IMR-90 (cell line): ENCODE data around the gene ACYP1. TPM values are rescaled to one million over a fixed set of nuclear protein-coding genes. Genes with fewer than 3 reads are reported as not detected.

Experiments used
- ATAC-seq: fragments of 200-7000 bp; cut with Tn5 transposase; 2 replicates; pipeline ENCODE4 v1.9.1; 2020; ENCODE audit warnings: low read depth, mild to moderate bottlenecking, moderate library complexity
- BruUV-seq: library from RNA; stranded (reverse); fragments of 400-500 nt; replicated peaks from 2 replicates; lab custom pipeline; 2021; lab: Mats Ljungman, UMichigan
- CTCF ChIA-PET: fragments of 300-600 bp; formaldehyde crosslinking; extraction: SDS; loops from one replicate; lab custom pipeline; 2021; ENCODE audit warnings: antibody characterized with exemption; lab: Yijun Ruan, JAX
- POLR2A ChIA-PET: fragments of 300-600 bp; sonication (Branson Sonifier 250); formaldehyde crosslinking; loops from one replicate; lab custom pipeline; 2022; ENCODE audit warnings: antibody characterized with exemption; ENCODE audit not compliant: unreplicated experiment; lab: Charles Lee
- DNase-seq: peaks from one replicate; pipeline ENCODE4 v3.0.0; 2013
- H2AFZ ChIP-seq: replicated peaks from 2 replicates; pipeline ENCODE3; 2013; ENCODE audit warnings: low read length, mild to moderate bottlenecking; ENCODE audit not compliant: poor library complexity
- H2AK5ac ChIP-seq: 2 replicates; pipeline ENCODE4 v1.6.1; 2013; ENCODE audit warnings: low read depth, low read length, inconsistent platforms
- H2AK9ac ChIP-seq: replicated peaks from 2 replicates; pipeline ENCODE3; 2013; ENCODE audit warnings: mild to moderate bottlenecking, low read depth, low read length, moderate library complexity; ENCODE audit not compliant: poor library complexity
- H2BK120ac ChIP-seq: 2 replicates; pipeline ENCODE4 v1.6.1; 2013; ENCODE audit warnings: low read depth, low read length, inconsistent platforms
- H2BK15ac ChIP-seq: 3 replicates; pipeline ENCODE4 v1.6.1; 2013; ENCODE audit warnings: low read depth, low read length, inconsistent platforms
- H2BK20ac ChIP-seq: 2 replicates; pipeline ENCODE4 v1.6.1; 2013; ENCODE audit warnings: low read depth, mild to moderate bottlenecking, inconsistent platforms, low read length, moderate library complexity
- H2BK5ac ChIP-seq: 2 replicates; pipeline ENCODE4 v1.6.1; 2013; ENCODE audit warnings: mild to moderate bottlenecking, low read depth, low read length, inconsistent platforms; ENCODE audit not compliant: poor library complexity, severe bottlenecking
- H3K14ac ChIP-seq: replicated peaks from 2 replicates; pipeline ENCODE4 v1.6.1; 2013; ENCODE audit warnings: low read depth, low read length, inconsistent platforms
- H3K18ac ChIP-seq: 2 replicates; pipeline ENCODE4 v1.6.1; 2013; ENCODE audit warnings: low read depth, low read length, control low read depth
- H3K23ac ChIP-seq: 2 replicates; pipeline ENCODE4 v1.6.1; 2013; ENCODE audit warnings: low read depth, low read length, inconsistent platforms
- H3K27ac ChIP-seq: 2 replicates; pipeline ENCODE4 v1.5.1; 2013; ENCODE audit warnings: mild to moderate bottlenecking, control low read depth, low read length; ENCODE audit not compliant: insufficient read depth
- H3K27me3 ChIP-seq: 2 replicates; pipeline ENCODE4 v1.6.1; 2013; ENCODE audit warnings: low read length; ENCODE audit not compliant: control insufficient read depth, insufficient read depth
- H3K36me3 ChIP-seq: 2 replicates; pipeline ENCODE4 v1.6.1; 2013; ENCODE audit warnings: low read length, mixed read lengths; ENCODE audit not compliant: control insufficient read depth, insufficient read depth
- H3K4ac ChIP-seq: 2 replicates; pipeline ENCODE4 v1.6.1; 2013; ENCODE audit warnings: low read depth, low read length, inconsistent platforms
- H3K4me1 ChIP-seq: 2 replicates; pipeline ENCODE4 v1.6.1; 2013; ENCODE audit warnings: low read length, mixed read lengths; ENCODE audit not compliant: control insufficient read depth, insufficient read depth
- H3K4me2 ChIP-seq: 2 replicates; pipeline ENCODE4 v1.6.1; 2013; ENCODE audit warnings: low read depth, mild to moderate bottlenecking, control low read depth, low read length, moderate library complexity
- H3K4me3 ChIP-seq: 2 replicates; pipeline ENCODE4 v1.5.1; 2013; ENCODE audit warnings: low read depth, mild to moderate bottlenecking, control low read depth, low read length, moderate library complexity; ENCODE audit not compliant: insufficient read depth
- H3K56ac ChIP-seq: 2 replicates; pipeline ENCODE4 v1.6.1; 2013; ENCODE audit warnings: low read length, inconsistent platforms; ENCODE audit not compliant: insufficient read depth; ENCODE audit errors: extremely low read depth
- H3K79me1 ChIP-seq, 2 experiments: 2 replicates each; pipeline ENCODE4 v1.6.1; 2013; ENCODE audit warnings: low read length in 2 of 2, inconsistent platforms in 1 of 2, low read depth in 1 of 2
- H3K9ac ChIP-seq: 2 replicates; pipeline ENCODE4 v1.6.1; 2013; ENCODE audit warnings: low read depth, low read length, control low read depth
- H3K9me1 ChIP-seq: 2 replicates; pipeline ENCODE4 v1.6.1; 2013; ENCODE audit warnings: low read length, inconsistent platforms; ENCODE audit not compliant: insufficient read depth
- H3K9me3 ChIP-seq: 2 replicates; pipeline ENCODE4 v1.6.1; 2013; ENCODE audit warnings: low read length; ENCODE audit not compliant: control insufficient read depth, insufficient read depth
- H4K20me1 ChIP-seq: 2 replicates; pipeline ENCODE4 v1.6.1; 2013; ENCODE audit warnings: low read length, inconsistent platforms; ENCODE audit not compliant: insufficient read depth
- H4K5ac ChIP-seq: 2 replicates; pipeline ENCODE4 v1.6.1; 2013; ENCODE audit warnings: mild to moderate bottlenecking, low read depth, low read length, control low read depth
- H4K8ac ChIP-seq, 2 experiments: 2 replicates each; pipeline ENCODE4 v1.6.1; 2013; ENCODE audit warnings: low read depth in 2 of 2, low read length in 2 of 2, control low read depth in 1 of 2, inconsistent platforms in 1 of 2
- H4K91ac ChIP-seq: 2 replicates; pipeline ENCODE4 v1.6.1; 2013; ENCODE audit warnings: low read depth, low read length, inconsistent platforms; ENCODE audit not compliant: insufficient read depth
- CHD1 ChIP-seq: IDR thresholded peaks from 2 replicates; pipeline ENCODE4 v1.6.1; 2012; ENCODE audit warnings: low read depth, low read length, improper control_type of control experiment
- WGBS, 2 experiments: methylation state at CpG; one replicate each; pipeline versions ENCODE4 v1.1.5 to v1.1.7; 2013; ENCODE audit warnings: missing lambda C conversion rate in 2 of 2; ENCODE audit not compliant: insufficient read length in 1 of 2; ENCODE audit errors: extremely low coverage in 2 of 2; 5-methylcytosine and 5-hydroxymethylcytosine counted together
- dilution Hi-C: fragments of 300-500 bp; cut with HindIII; formaldehyde crosslinking; loops from one replicate; pipeline ENCODE4 v1.14.3; 2018; ENCODE audit warnings: low sequenced_read_pairs; ENCODE audit not compliant: unreplicated experiment
- in situ Hi-C: fragments of 300-500 bp; cut with MboI; formaldehyde crosslinking; loops from 3 replicates; pipeline ENCODE4 v1.14.3; 2019; ENCODE audit warnings: low sequenced_read_pairs, inconsistent platforms, mixed read lengths
- intact Hi-C: fragments of 100-400 bp; cut with micrococcal nuclease; formaldehyde crosslinking; loops from 2 replicates; pipeline ENCODE4 v1.10.0; 2022
- polyA plus RNA-seq, 3 experiments: library from polyadenylated mRNA; depleted of rRNA; stranded (reverse); fragments of >200 nt; gene quantifications; 2 replicates each; pipeline ENCODE4 v1.2.3, GENCODE V29; 2012; ENCODE audit warnings: low replicate concordance in 1 of 3
- total RNA-seq: library from RNA; depleted of rRNA; stranded (reverse); fragments of >200 nt; gene quantifications from 2 replicates; pipeline ENCODE4 v1.2.3, GENCODE V29; 2012

ACYP1 gene
- total and polyA plus RNA-seq, 2 of the 4 experiments (the other 2 are of a cell fraction), result 4.1 to 24.0 TPM

DNA sequence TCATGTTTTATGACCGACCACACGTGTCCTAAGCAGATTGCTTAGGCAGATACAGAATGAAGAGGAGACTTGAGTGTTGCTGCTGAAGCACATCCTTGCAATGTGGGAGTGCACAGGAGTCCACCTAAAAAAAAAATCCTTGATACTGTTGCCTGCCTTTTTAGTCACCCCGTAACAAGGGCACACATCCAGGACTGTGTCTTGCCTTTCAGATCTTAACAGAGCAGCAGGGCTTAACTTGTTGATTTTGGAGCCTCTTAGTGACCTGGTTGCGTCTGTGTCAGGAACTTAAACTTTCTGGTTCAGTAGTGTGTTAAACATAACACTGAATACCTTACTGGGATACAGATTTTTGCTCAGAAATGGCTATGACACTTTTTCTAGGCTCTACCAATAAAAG is 54.6 kb downstream of the ACYP1 start:
- H3K4me1 ChIP-seq, result peaks cover 3% of the 10 kb centered on the region; the same call in 1 of the 2 replicates
- no peak overlapping the region for H3K56ac ChIP-seq
- H3K27ac ChIP-seq, result no peak overlapping the region
- H4K91ac ChIP-seq, result no peak overlapping the region
- DNase-seq (no peak), ATAC-seq (no peak)
- dilution Hi-C loops, result no loop called here
- H3K4me3 ChIP-seq, result no peak overlapping the region
- H2AK5ac ChIP-seq, result no peak overlapping the region
- no peak overlapping the region for H3K4ac ChIP-seq
- H4K8ac ChIP-seq, result no peak overlapping the region
- no peak overlapping the region for H3K18ac ChIP-seq
- in situ Hi-C loops, result no loop called here
- H2BK15ac ChIP-seq, result no peak overlapping the region
- H3K9ac ChIP-seq, result no peak overlapping the region
- no peaks in the 10 kb centered on the region for H4K20me1 ChIP-seq
- H2AFZ ChIP-seq, result no peak overlapping the region
- no peak overlapping the region for H4K5ac ChIP-seq
- intact Hi-C loops, result no loop called here
- H3K9me1 ChIP-seq, result peaks cover 13% of the 10 kb centered on the region
- WGBS, 2 experiments, result 94% methylated on average over 3 of the region's 4 CpGs; no CpG with 5 or more reads in 1 of the 2 experiments
- ChIA-PET CTCF (interaction anchor here (0.6 kb wide), 1 partner anchor 46 kb away, joined by 8 read pairs; no protein-coding TSS in a partner anchor), POLR2A (no interaction called here)
- H2BK20ac ChIP-seq, result no peak overlapping the region
- H2BK120ac ChIP-seq, result no peak overlapping the region
- H2BK5ac ChIP-seq, result no peak overlapping the region
- no TSS peak for BruUV-seq
- no peaks in the 10 kb centered on the region for H3K9me3 ChIP-seq
- TF ChIP-seq CHD1, result no peak
- no peaks in the 10 kb centered on the region for H3K27me3 ChIP-seq
- H2AK9ac ChIP-seq, result no peak overlapping the region
- peaks cover 25 to 41% of the 10 kb centered on the region in 2 experiments for H3K79me1 ChIP-seq
- H3K23ac ChIP-seq, result no peak overlapping the region
- H3K14ac ChIP-seq, result no peak overlapping the region
- no peak overlapping the region for H3K4me2 ChIP-seq
- H3K36me3 ChIP-seq, result peaks cover 36% of the 10 kb centered on the region
